ENCODE data around the gene SLAMF1. TPM values are rescaled to one million over a fixed set of nuclear protein-coding genes. Genes with fewer than 3 reads are reported as not detected.

SLAMF1 gene
- total and polyA plus RNA-seq, 4 donors: 0.39 to 27.0 (median 1.5) TPM

- H3K27me3 ChIP-seq (ENCODE audit: control insufficient read depth in 3 of 3, insufficient read depth in 3 of 3, low read length in 2 of 3): no peaks in the 10 kb centered on the region
- peak in 1 of 3 donors; percentile 36 for DNase-seq
- no peaks in the 10 kb centered on the region for H3K36me3 ChIP-seq (ENCODE audit: control insufficient read depth in 4 of 4, insufficient read depth in 4 of 4, low read length in 4 of 4)
- H3K4me1 ChIP-seq (ENCODE audit: control insufficient read depth in 5 of 5, insufficient read depth in 5 of 5, low read length in 5 of 5): peaks cover 0 to 3% (median 0%) of the 10 kb centered on the region in 5 donors
- TF ChIP-seq CTCF (IDR thresholded peaks at IDR 0.05; ENCODE audit: control extremely low read depth, extremely low read depth): no peak
- H3K4me3 ChIP-seq: no peak overlapping the region
- no peak for ATAC-seq (ENCODE audit: insufficient read depth, low FRiP score)
- H3K9me3 ChIP-seq (ENCODE audit: control insufficient read depth in 4 of 4, insufficient read depth in 3 of 4, low read length in 3 of 4): no peaks in the 10 kb centered on the region
- H3K9ac ChIP-seq (ENCODE audit: insufficient read depth in 1 of 2, low read length in 2 of 2): no peak overlapping the region
- no peak overlapping the region for H3K27ac ChIP-seq (ENCODE audit: low read depth in 1 of 2, low read length in 1 of 2)
- 18 to 27% methylated on average over 3 of the region's 3 CpGs for WGBS, 2 donors
Observed at GRCh38 chr1:160639652-160640051, 7.2 kb downstream of the SLAMF1 start.

- Histone ChIP-seq H3K4me1 (ENCODE audit: control insufficient read depth in 5 of 5, insufficient read depth in 5 of 5, low read length in 5 of 5) (peaks cover 0 to 3% (median 0%) of the 10 kb centered on the region in 5 donors), H3K9me3 (ENCODE audit: control insufficient read depth in 4 of 4, insufficient read depth in 3 of 4, low read length in 3 of 4) (no peaks in the 10 kb centered on the region), H3K27ac (ENCODE audit: low read depth in 1 of 2, low read length in 1 of 2) (no peak overlapping the region), H3K9ac (ENCODE audit: insufficient read depth in 1 of 2, low read length in 2 of 2) (no peak overlapping the region), H3K4me3 (no peak overlapping the region), H3K36me3 (ENCODE audit: control insufficient read depth in 4 of 4, insufficient read depth in 4 of 4, low read length in 4 of 4) (no peaks in the 10 kb centered on the region), H3K27me3 (ENCODE audit: control insufficient read depth in 3 of 3, insufficient read depth in 3 of 3, low read length in 2 of 3) (no peaks in the 10 kb centered on the region)
- ATAC-seq (ENCODE audit: insufficient read depth, low FRiP score): no peak
- DNase-seq: no peak
- no peak for TF ChIP-seq CTCF (IDR thresholded peaks at IDR 0.05; ENCODE audit: control extremely low read depth, extremely low read depth)
- WGBS, 2 donors: 89 to 94% methylated on average over 6 of the region's 6 CpGs
Observed at GRCh38 chr1:160638926-160639325, 7.9 kb downstream of the SLAMF1 start.

- no peaks in the 10 kb centered on the region for H3K36me3 ChIP-seq (ENCODE audit: control insufficient read depth in 4 of 4, insufficient read depth in 4 of 4, low read length in 4 of 4)
- no peak overlapping the region for H3K4me3 ChIP-seq
- ATAC-seq (ENCODE audit: insufficient read depth, low FRiP score) (no peak), DNase-seq (no peak)
- H3K9me3 ChIP-seq (ENCODE audit: control insufficient read depth in 4 of 4, insufficient read depth in 3 of 4, low read length in 3 of 4): no peaks in the 10 kb centered on the region
- H3K4me1 ChIP-seq (ENCODE audit: control insufficient read depth in 5 of 5, insufficient read depth in 5 of 5, low read length in 5 of 5): peaks cover 0 to 3% (median 0%) of the 10 kb centered on the region in 5 donors
- H3K9ac ChIP-seq (ENCODE audit: insufficient read depth in 1 of 2, low read length in 2 of 2): no peak overlapping the region
- no peak overlapping the region for H3K27ac ChIP-seq (ENCODE audit: low read depth in 1 of 2, low read length in 1 of 2)
- TF ChIP-seq CTCF (IDR thresholded peaks at IDR 0.05; ENCODE audit: control extremely low read depth, extremely low read depth): no peak
- 75 to 90% methylated on average over 3 of the region's 3 CpGs for WGBS, 2 donors
- H3K27me3 ChIP-seq (ENCODE audit: control insufficient read depth in 3 of 3, insufficient read depth in 3 of 3, low read length in 2 of 3): no peaks in the 10 kb centered on the region
Observed at GRCh38 chr1:160638540-160638857, 8.3 kb downstream of the SLAMF1 start.

GRCh38 chr1:160637821-160638539, 8.9 kb downstream of the SLAMF1 start:
- H3K9me3 ChIP-seq (ENCODE audit: control insufficient read depth in 4 of 4, insufficient read depth in 3 of 4, low read length in 3 of 4): no peaks in the 10 kb centered on the region
- WGBS, 2 donors: 38 to 47% methylated on average over 5 of the region's 5 CpGs
- no peaks in the 10 kb centered on the region for H3K36me3 ChIP-seq (ENCODE audit: control insufficient read depth in 4 of 4, insufficient read depth in 4 of 4, low read length in 4 of 4)
- H3K4me1 ChIP-seq (ENCODE audit: control insufficient read depth in 5 of 5, insufficient read depth in 5 of 5, low read length in 5 of 5): peaks cover 0 to 3% (median 0%) of the 10 kb centered on the region in 5 donors
- no peaks in the 10 kb centered on the region for H3K27me3 ChIP-seq (ENCODE audit: control insufficient read depth in 3 of 3, insufficient read depth in 3 of 3, low read length in 2 of 3)
- no peak overlapping the region for H3K27ac ChIP-seq (ENCODE audit: low read depth in 1 of 2, low read length in 1 of 2)
- no peak for ATAC-seq (ENCODE audit: insufficient read depth, low FRiP score)
- no peak overlapping the region for H3K4me3 ChIP-seq
- DNase-seq: no peak
- TF ChIP-seq CTCF (IDR thresholded peaks at IDR 0.05; ENCODE audit: control extremely low read depth, extremely low read depth): no peak
- H3K9ac ChIP-seq (ENCODE audit: insufficient read depth in 1 of 2, low read length in 2 of 2): no peak overlapping the region
